Stomach (tissue), 4 donors: ENCODE measurements around the gene DNER.

Experiments used
- POLR2A ChIP-seq, 4 donors: fragments of 450-650 bp; IDR thresholded peaks; one replicate each; pipeline ENCODE4 v1.6.1; 2016; ENCODE audit warnings: antibody characterized with exemption in 4 of 4, control low read depth in 2 of 4, mild to moderate bottlenecking in 1 of 4, moderate library complexity in 1 of 4
- TF ChIP-seq, protein P1 (sequence below), 7 experiments: fragments of 450-650 bp in 4 of 7; fragments of 200-600 bp in 3 of 7; sonication (generic) in 3 of 7; IDR thresholded peaks; one replicate each; pipeline ENCODE4 v1.5.1; 2016 to 2019; ENCODE audit warnings: antibody characterized with exemption in 7 of 7, control low read depth in 2 of 7, mild to moderate bottlenecking in 1 of 7

DNA sequence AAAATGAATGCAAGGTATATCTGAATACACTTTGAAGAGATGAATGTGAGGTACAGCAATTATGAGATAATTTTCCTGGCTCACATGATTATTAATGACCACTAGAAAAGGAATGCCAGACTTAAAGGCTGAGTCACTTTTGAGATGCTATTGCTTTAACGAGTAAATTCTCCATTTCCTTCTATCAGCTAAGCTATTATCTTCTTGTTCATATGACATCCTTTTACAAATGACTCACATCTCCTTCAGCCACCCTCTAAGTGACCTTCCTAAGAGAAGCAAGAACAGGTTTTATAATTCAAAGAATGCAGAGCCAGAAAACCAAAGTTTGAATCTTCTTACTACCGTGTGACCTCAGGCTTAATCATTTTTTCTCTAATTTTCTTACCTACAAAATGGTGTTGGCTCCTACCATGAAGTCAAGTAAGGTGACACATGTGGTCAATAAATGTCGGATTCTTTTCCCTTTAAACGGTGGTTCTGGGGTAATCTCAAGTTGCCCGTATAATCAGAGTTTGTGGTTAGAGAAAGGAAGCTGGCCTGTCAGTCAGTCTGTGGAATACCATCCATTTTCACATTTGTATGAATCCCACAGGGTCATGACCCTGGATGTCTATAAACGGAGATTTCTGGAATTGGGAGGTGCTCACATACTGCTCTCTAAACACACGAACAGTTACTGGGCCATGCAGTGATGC is 259.3 kb downstream of the DNER start:
- TF ChIP-seq, protein P1, sequence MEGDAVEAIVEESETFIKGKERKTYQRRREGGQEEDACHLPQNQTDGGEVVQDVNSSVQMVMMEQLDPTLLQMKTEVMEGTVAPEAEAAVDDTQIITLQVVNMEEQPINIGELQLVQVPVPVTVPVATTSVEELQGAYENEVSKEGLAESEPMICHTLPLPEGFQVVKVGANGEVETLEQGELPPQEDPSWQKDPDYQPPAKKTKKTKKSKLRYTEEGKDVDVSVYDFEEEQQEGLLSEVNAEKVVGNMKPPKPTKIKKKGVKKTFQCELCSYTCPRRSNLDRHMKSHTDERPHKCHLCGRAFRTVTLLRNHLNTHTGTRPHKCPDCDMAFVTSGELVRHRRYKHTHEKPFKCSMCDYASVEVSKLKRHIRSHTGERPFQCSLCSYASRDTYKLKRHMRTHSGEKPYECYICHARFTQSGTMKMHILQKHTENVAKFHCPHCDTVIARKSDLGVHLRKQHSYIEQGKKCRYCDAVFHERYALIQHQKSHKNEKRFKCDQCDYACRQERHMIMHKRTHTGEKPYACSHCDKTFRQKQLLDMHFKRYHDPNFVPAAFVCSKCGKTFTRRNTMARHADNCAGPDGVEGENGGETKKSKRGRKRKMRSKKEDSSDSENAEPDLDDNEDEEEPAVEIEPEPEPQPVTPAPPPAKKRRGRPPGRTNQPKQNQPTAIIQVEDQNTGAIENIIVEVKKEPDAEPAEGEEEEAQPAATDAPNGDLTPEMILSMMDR (IDR thresholded peaks at IDR 0.05): no peak
- TF ChIP-seq POLR2A (IDR thresholded peaks at IDR 0.05): no peak
